Epithelial cell of alveolus of lung (primary cell): Measurements from ENCODE around the gene HTT-AS. TPM values are rescaled to one million over a fixed set of nuclear protein-coding genes. Genes with fewer than 3 reads are reported as not detected.

Experiments
- total RNA-seq: library from RNA; depleted of rRNA; stranded (reverse); fragments of >200 nt; gene quantifications from 2 replicates; pipeline ENCODE4 v1.2.1, GENCODE V29; 2015

The HTT-AS gene
- not detected in 2 replicates for total RNA-seq

DNA sequence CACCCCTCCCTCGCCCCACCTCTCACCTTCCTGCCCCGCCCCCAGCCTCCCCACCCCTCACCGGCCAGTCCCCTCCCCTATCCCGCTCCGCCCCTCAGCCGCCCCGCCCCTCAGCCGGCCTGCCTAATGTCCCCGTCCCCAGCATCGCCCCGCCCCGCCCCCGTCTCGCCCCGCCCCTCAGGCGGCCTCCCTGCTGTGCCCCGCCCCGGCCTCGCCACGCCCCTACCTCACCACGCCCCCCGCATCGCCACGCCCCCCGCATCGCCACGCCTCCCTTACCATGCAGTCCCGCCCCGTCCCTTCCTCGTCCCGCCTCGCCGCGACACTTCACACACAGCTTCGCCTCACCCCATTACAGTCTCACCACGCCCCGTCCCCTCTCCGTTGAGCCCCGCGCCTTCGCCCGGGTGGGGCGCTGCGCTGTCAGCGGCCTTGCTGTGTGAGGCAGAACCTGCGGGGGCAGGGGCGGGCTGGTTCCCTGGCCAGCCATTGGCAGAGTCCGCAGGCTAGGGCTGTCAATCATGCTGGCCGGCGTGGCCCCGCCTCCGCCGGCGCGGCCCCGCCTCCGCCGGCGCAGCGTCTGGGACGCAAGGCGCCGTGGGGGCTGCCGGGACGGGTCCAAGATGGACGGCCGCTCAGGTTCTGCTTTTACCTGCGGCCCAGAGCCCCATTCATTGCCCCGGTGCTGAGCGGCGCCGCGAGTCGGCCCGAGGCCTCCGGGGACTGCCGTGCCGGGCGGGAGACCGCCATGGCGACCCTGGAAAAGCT is at the start of gene HTT-AS, which contains the start of gene HTT:
Gene HTT-AS (minus strand): TSS at position 461 of the 768 bp plus-strand sequence.
Gene HTT (plus strand): TSS at position 604 of the 768 bp plus-strand sequence. CDS start 145 bp downstream, at position 749.

Other genes starting within 250 kb of the HTT-AS start
- gene ADD1, start 230.7 kb downstream of the HTT-AS start, total RNA-seq: 158 and 181 TPM in 2 replicates
- 14.1 and 18.8 TPM in 2 replicates for gene NOP14, start 111.1 kb downstream of the HTT-AS start, total RNA-seq
- gene GRK4, start 111.0 kb downstream of the HTT-AS start, total RNA-seq: 3.4 and 4.0 TPM in 2 replicates
- 11.9 and 23.9 TPM in 2 replicates for gene HTT, start 143 bp upstream of the HTT-AS start, total RNA-seq
- 0.48 and 0.52 TPM in 2 replicates for gene MSANTD1, start 174.6 kb upstream of the HTT-AS start, total RNA-seq
- 12.9 and 18.7 TPM in 2 replicates for gene RGS12, start 218.5 kb upstream of the HTT-AS start, total RNA-seq